Measurements from ENCODE around the gene RERGL.

DNA sequence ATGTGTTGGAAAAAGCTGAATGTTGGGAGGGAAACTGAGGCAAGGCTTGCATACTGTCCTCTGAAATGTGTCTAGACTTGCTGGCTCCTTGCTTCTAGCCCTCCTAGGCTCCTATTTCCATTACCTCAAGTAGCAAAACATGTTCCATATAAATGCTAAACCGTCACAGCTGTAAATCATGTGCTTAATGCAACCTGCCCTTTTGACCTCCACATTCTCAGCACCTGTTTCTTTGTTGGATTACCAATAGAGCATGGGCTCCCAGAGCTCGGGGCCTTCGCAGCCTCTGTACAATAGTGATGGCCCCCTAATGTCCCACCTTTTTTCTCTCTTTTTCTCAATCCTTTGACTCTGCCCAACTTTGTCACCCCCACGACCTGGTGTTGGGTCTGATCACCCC is 23.3 kb downstream of the RERGL start:
- TF ChIP-seq, protein P1, sequence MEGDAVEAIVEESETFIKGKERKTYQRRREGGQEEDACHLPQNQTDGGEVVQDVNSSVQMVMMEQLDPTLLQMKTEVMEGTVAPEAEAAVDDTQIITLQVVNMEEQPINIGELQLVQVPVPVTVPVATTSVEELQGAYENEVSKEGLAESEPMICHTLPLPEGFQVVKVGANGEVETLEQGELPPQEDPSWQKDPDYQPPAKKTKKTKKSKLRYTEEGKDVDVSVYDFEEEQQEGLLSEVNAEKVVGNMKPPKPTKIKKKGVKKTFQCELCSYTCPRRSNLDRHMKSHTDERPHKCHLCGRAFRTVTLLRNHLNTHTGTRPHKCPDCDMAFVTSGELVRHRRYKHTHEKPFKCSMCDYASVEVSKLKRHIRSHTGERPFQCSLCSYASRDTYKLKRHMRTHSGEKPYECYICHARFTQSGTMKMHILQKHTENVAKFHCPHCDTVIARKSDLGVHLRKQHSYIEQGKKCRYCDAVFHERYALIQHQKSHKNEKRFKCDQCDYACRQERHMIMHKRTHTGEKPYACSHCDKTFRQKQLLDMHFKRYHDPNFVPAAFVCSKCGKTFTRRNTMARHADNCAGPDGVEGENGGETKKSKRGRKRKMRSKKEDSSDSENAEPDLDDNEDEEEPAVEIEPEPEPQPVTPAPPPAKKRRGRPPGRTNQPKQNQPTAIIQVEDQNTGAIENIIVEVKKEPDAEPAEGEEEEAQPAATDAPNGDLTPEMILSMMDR (IDR thresholded peaks at IDR 0.05; ENCODE audit: low read depth, low read length, poor library complexity, severe bottlenecking) = no peak
- TF ChIP-seq EZH2phosphoT487 (IDR thresholded peaks at IDR 0.05; ENCODE audit: borderline replicate concordance, low read length) = no peak
